Measurements from ENCODE around the gene NKAIN4. TPM values are rescaled to one million over a fixed set of nuclear protein-coding genes. Genes with fewer than 3 reads are reported as not detected.
A peak's percentile ranks its signal among the peaks of the same experiment; 100 is the strongest.

Gene NKAIN4
- total RNA-seq, 1 experiment from 2014 or later = not detected

DNA sequence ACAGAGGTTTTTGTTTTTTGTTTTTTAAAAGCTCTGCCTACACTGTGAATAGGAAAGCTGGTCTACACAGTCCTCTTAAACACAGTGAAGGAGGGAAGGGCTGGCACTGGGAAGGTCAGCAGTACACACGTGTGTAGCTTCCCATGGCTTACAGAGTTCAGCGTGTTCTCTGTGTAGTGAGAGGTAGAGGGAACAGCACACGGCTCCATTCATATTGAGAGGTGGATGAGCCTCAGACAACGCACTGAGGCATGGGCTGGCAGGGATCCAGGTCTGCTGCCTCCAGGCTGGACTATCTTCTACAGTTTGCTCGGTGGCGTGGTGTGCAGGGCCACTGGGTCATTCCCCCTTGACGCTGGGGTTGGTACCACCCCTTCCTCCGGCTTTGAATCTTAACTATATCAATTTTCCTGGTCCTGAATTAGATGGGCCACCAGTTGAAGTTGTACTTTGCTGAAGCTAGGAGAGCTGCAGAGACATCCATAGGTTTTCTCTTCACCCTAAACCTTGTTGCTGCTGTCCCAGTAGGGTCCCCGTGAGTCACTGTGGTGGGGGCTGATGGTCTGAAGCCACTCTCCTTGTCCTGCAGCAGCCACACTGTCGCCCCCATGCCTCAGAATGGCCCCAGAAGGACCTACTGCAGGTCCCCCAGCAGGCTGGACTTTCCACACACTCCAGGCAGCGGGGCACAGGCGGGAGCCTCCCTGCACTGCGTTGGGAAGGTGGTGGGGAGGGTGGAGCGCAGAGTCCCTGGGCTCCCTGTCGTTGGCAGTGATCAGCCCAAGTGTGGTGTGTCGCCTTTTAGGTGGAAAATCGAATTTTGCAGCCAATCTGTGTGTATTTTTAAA, 20.3 kb upstream of the NKAIN4 start:
- peaks cover 5% of the 10 kb centered on the region for H3K4me1 ChIP-seq (ENCODE audit: insufficient read depth, low read length, poor library complexity, severe bottlenecking)
- no TSS peak for BruUV-seq (replicated peaks)
- H3K4me3 ChIP-seq (ENCODE audit: low read depth, low read length, poor library complexity, severe bottlenecking) = no peak overlapping the region
- ChIA-PET POLR2A (ENCODE audit: low non-redundant PET) (no interaction called here), CTCF (no interaction called here)
- H3K36me3 ChIP-seq (ENCODE audit: insufficient read depth, low read length, poor library complexity, severe bottlenecking) = peaks cover 29% of the 10 kb centered on the region
- H3K27ac ChIP-seq (ENCODE audit: low read depth, low read length, poor library complexity, severe bottlenecking) = no peak overlapping the region
- no peak for TF ChIP-seq EZH2 (IDR thresholded peaks at IDR 0.05; ENCODE audit: borderline replicate concordance, low read depth, low read length, poor library complexity, severe bottlenecking)
- TF ChIP-seq, protein P1, sequence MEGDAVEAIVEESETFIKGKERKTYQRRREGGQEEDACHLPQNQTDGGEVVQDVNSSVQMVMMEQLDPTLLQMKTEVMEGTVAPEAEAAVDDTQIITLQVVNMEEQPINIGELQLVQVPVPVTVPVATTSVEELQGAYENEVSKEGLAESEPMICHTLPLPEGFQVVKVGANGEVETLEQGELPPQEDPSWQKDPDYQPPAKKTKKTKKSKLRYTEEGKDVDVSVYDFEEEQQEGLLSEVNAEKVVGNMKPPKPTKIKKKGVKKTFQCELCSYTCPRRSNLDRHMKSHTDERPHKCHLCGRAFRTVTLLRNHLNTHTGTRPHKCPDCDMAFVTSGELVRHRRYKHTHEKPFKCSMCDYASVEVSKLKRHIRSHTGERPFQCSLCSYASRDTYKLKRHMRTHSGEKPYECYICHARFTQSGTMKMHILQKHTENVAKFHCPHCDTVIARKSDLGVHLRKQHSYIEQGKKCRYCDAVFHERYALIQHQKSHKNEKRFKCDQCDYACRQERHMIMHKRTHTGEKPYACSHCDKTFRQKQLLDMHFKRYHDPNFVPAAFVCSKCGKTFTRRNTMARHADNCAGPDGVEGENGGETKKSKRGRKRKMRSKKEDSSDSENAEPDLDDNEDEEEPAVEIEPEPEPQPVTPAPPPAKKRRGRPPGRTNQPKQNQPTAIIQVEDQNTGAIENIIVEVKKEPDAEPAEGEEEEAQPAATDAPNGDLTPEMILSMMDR (conservative IDR thresholded peaks at IDR 0.05; ENCODE audit: low read depth, low read length) = no peak
- intact Hi-C loops (cut with micrococcal nuclease; ENCODE audit: unreplicated experiment) = no loop called here
- no peaks in the 10 kb centered on the region for H3K9me3 ChIP-seq (ENCODE audit: low read depth, low read length, poor library complexity, severe bottlenecking)
- no peak for DNase-seq (ENCODE audit: low spot score)
- H3K27me3 ChIP-seq (replicated peaks; ENCODE audit: insufficient read depth, low read depth, low read length, poor library complexity) = no peaks in the 10 kb centered on the region

DNA sequence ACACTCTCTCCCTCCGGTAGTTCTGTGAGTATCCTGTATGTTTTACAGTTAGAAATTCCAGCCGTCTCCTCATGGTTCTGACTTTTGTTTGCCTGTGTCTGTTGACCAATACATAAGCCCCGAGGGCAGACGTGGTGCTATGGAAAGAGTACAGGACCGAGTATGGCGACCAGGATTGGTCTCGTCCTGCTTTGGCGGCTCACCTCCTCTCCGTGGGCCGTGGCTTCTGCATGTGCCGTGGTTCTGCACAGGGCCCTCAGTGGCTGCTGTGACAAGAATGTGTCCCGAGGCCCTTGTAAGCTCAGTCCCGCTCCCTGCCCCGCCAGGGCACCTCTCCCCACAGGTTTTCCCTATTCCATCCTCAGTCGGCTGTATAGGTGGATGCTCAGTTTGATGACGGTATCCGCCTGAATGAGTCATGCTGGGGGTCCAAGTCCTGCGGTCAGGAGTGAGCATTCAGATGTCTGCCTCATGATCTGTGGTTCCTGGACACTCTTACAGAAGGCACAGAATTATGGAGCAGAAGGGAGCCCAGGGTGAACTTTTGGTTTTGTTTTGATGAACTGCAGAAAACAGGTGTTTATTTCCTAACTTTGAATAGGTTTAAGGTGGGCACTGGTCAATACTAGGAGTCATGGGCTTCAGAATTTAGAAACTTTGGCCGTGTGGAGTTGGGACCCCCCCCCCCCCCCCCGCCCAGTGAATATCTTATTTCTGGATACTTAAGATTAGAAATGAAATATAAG, 19.5 kb upstream of the NKAIN4 start:
- CTCF ChIA-PET = interaction anchor here (0.6 kb wide), 1 partner anchor 13 kb away, joined by 5 read pairs; no protein-coding TSS in a partner anchor
- peak overlapping the region; percentile 70 for H3K27ac ChIP-seq (ENCODE audit: low read depth, low read length, poor library complexity, severe bottlenecking)
- H3K9me3 ChIP-seq (ENCODE audit: low read depth, low read length, poor library complexity, severe bottlenecking) = no peaks in the 10 kb centered on the region
- no peak for DNase-seq (ENCODE audit: low spot score)
- POLR2A ChIA-PET (ENCODE audit: low non-redundant PET) = no interaction called here
- TF ChIP-seq EZH2 (IDR thresholded peaks at IDR 0.05; ENCODE audit: borderline replicate concordance, low read depth, low read length, poor library complexity, severe bottlenecking) = no peak
- TF ChIP-seq, protein P1 (conservative IDR thresholded peaks at IDR 0.05; ENCODE audit: low read depth, low read length) = no peak
- peaks cover 23% of the 10 kb centered on the region for H3K36me3 ChIP-seq (ENCODE audit: insufficient read depth, low read length, poor library complexity, severe bottlenecking)
- BruUV-seq (replicated peaks) = TSS peak; percentile 78
- H3K4me3 ChIP-seq (ENCODE audit: low read depth, low read length, poor library complexity, severe bottlenecking) = peak overlapping the region; percentile 93
- H3K27me3 ChIP-seq (replicated peaks; ENCODE audit: insufficient read depth, low read depth, low read length, poor library complexity) = no peaks in the 10 kb centered on the region
- peaks cover 5% of the 10 kb centered on the region for H3K4me1 ChIP-seq (ENCODE audit: insufficient read depth, low read length, poor library complexity, severe bottlenecking)
- intact Hi-C loops (cut with micrococcal nuclease; ENCODE audit: unreplicated experiment) = no loop called here

DNA sequence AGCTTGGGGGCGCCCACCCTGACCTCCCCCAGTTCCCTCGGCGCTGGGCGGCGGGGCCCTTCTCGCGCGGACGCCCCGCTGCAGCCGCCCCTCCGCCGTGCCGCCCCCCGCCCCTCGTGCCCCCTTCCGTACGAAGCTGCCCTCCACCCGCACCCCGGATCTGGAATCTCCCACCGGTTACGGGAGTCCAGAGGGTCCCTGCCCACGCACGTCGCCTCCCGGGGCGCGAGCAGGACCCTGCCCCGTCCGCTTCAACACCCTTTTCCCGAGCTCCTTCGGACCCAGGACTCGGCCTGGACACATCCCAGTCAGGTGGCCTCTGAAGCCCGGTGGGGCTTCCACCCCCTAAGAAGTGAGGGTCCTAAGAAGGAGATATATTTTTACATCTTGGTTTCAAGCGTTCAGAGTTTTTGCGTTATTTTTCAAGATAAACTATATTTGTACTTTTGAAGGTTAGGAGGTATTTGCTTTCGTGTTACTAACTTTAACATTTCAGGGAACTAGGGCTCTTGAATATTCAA, 18.9 kb upstream of the NKAIN4 start:
- Histone ChIP-seq H3K27me3 (replicated peaks; ENCODE audit: insufficient read depth, low read depth, low read length, poor library complexity) (peaks cover 6% of the 10 kb centered on the region), H3K4me1 (ENCODE audit: insufficient read depth, low read length, poor library complexity, severe bottlenecking) (peaks cover 5% of the 10 kb centered on the region), H3K27ac (ENCODE audit: low read depth, low read length, poor library complexity, severe bottlenecking) (peak overlapping the region; percentile 70), H3K36me3 (ENCODE audit: insufficient read depth, low read length, poor library complexity, severe bottlenecking) (peaks cover 19% of the 10 kb centered on the region), H3K4me3 (ENCODE audit: low read depth, low read length, poor library complexity, severe bottlenecking) (peak overlapping the region; percentile 93), H3K9me3 (ENCODE audit: low read depth, low read length, poor library complexity, severe bottlenecking) (no peaks in the 10 kb centered on the region)
- BruUV-seq (replicated peaks) = no TSS peak
- intact Hi-C loops (cut with micrococcal nuclease; ENCODE audit: unreplicated experiment) = no loop called here
- no peak for DNase-seq (ENCODE audit: low spot score)
- ChIA-PET CTCF (interaction anchor here (0.6 kb wide), 1 partner anchor 12 kb away, joined by 5 read pairs; no protein-coding TSS in a partner anchor), POLR2A (ENCODE audit: low non-redundant PET) (no interaction called here)
- TF ChIP-seq, protein P1 (conservative IDR thresholded peaks at IDR 0.05; ENCODE audit: low read depth, low read length) = no peak
- TF ChIP-seq EZH2 (IDR thresholded peaks at IDR 0.05; ENCODE audit: borderline replicate concordance, low read depth, low read length, poor library complexity, severe bottlenecking) = no peak

All from A673 (cell line).